Right atrium auricular region (tissue), 2 donors: ENCODE results near the gene ABCB7. TPM values are rescaled to one million over a fixed set of nuclear protein-coding genes. Genes with fewer than 3 reads are reported as not detected.

Experiments
- DNase-seq: peaks from one replicate; pipeline ENCODE4 v3.0.0-alpha.2; 2019; ENCODE audit warnings: low spot score
- H3K27ac ChIP-seq, 2 donors: fragments of 200-600 bp; sonication (generic); 1 replicate in 1 of 2; 2 replicates in 1 of 2; pipeline ENCODE4 v1.5.1; 2016 to 2019
- H3K27me3 ChIP-seq, 2 donors: fragments of 200-600 bp; sonication (generic); one replicate each; pipeline versions ENCODE4 v1.5.1 to v1.6.0; 2017 to 2019
- H3K36me3 ChIP-seq: fragments of 200-600 bp; sonication (generic); one replicate; pipeline ENCODE4 v1.5.1; 2016
- H3K4me1 ChIP-seq, 2 donors: fragments of 200-600 bp; sonication (generic); one replicate each; pipeline versions ENCODE4 v1.5.1 to v1.6.0; 2017 to 2019
- H3K4me3 ChIP-seq, 2 donors: fragments of 200-600 bp; sonication (generic); 1 replicate in 1 of 2; 2 replicates in 1 of 2; pipeline ENCODE4 v1.5.1; 2017 to 2019; ENCODE audit warnings: mild to moderate bottlenecking in 1 of 2, moderate library complexity in 1 of 2
- H3K9me3 ChIP-seq, 2 donors: fragments of 200-600 bp; sonication (generic); one replicate each; pipeline ENCODE4 v1.5.1; 2019
- total RNA-seq, 2 donors: library from RNA; depleted of rRNA; stranded (reverse); fragments of >200 nt; gene quantifications; one replicate each; pipeline ENCODE4 v1.1.0, GENCODE V29; 2016
- TF ChIP-seq, protein P1 (sequence below), 2 donors: fragments of 200-600 bp; sonication (generic); IDR thresholded peaks; one replicate each; pipeline ENCODE4 v1.5.1; 2019; ENCODE audit warnings: antibody characterized with exemption in 2 of 2

ABCB7 gene
- total RNA-seq, 2 donors from 2014 or later = 31.1 to 36.2 TPM

DNA sequence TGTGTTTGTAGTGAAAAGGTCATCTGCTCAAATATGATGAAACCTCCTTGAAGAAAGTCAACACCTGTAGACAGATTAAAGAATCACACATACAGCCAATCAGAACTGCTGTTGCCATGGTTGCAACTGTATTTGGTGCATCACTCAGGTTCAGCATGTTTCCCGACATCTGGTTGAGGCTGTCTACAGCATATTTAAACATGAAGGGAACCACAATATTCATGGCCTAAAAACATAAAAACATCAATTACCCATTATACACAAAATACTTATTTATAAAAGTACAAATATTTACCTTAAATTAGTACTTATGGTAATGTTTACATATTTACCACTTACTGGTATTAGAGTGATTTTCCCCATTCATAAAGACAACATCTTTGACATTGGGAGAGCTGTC is 79.7 kb downstream of the ABCB7 start:
- no peak overlapping the region for H3K4me3 ChIP-seq
- H3K27ac ChIP-seq = no peak overlapping the region
- TF ChIP-seq, protein P1, sequence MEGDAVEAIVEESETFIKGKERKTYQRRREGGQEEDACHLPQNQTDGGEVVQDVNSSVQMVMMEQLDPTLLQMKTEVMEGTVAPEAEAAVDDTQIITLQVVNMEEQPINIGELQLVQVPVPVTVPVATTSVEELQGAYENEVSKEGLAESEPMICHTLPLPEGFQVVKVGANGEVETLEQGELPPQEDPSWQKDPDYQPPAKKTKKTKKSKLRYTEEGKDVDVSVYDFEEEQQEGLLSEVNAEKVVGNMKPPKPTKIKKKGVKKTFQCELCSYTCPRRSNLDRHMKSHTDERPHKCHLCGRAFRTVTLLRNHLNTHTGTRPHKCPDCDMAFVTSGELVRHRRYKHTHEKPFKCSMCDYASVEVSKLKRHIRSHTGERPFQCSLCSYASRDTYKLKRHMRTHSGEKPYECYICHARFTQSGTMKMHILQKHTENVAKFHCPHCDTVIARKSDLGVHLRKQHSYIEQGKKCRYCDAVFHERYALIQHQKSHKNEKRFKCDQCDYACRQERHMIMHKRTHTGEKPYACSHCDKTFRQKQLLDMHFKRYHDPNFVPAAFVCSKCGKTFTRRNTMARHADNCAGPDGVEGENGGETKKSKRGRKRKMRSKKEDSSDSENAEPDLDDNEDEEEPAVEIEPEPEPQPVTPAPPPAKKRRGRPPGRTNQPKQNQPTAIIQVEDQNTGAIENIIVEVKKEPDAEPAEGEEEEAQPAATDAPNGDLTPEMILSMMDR (IDR thresholded peaks at IDR 0.05) = no peak
- no peak for DNase-seq
- no peaks in the 10 kb centered on the region for H3K27me3 ChIP-seq
- no peaks in the 10 kb centered on the region for H3K36me3 ChIP-seq
- H3K4me1 ChIP-seq = no peaks in the 10 kb centered on the region
- no peaks in the 10 kb centered on the region for H3K9me3 ChIP-seq

DNA sequence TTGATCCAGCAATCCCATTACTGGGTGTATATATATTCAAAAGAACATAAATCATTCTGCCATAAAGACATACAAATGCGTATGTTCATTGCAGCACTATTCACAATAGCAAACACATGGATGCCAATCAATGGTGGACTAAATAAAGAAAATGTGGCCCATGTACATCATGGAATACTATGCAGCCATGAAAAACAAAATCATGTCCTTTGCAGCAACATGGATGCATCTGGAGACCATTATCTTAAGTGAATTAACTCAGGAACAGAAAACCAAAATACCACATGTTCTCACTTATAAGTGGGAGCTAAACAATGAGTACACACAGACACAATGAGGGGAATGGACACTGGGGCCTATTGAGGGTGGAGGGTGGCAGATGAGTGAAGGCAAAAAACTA is 81.6 kb downstream of the ABCB7 start:
- H3K9me3 ChIP-seq = no peaks in the 10 kb centered on the region
- H3K4me3 ChIP-seq = no peak overlapping the region
- H3K36me3 ChIP-seq = no peaks in the 10 kb centered on the region
- H3K4me1 ChIP-seq = no peaks in the 10 kb centered on the region
- no peaks in the 10 kb centered on the region for H3K27me3 ChIP-seq
- H3K27ac ChIP-seq = no peak overlapping the region
- DNase-seq = no peak
- TF ChIP-seq, protein P1 (IDR thresholded peaks at IDR 0.05) = no peak

DNA sequence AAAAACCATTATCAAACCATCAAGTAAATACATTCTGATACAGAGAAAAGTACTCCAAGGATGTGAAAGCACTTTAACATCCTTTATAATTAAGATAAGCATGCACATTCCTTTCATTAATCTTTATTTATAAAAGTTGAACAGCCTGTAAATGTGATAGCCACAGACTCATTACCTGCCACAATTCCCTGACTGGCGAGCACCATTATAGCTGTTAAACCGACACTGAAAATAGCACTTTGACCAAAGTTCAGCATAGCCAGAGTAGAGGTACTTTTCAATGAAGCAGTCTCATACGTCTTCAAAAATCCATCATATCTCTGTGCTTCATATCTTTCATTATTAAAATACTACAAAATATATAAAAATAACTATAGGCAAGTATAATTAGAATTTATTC is 84.7 kb downstream of the ABCB7 start:
- H3K36me3 ChIP-seq = no peaks in the 10 kb centered on the region
- no peak for DNase-seq
- H3K4me3 ChIP-seq = no peak overlapping the region
- H3K9me3 ChIP-seq = no peaks in the 10 kb centered on the region
- H3K27ac ChIP-seq = no peak overlapping the region
- H3K27me3 ChIP-seq = no peaks in the 10 kb centered on the region
- TF ChIP-seq, protein P1 (IDR thresholded peaks at IDR 0.05) = no peak
- H3K4me1 ChIP-seq = no peaks in the 10 kb centered on the region

DNA sequence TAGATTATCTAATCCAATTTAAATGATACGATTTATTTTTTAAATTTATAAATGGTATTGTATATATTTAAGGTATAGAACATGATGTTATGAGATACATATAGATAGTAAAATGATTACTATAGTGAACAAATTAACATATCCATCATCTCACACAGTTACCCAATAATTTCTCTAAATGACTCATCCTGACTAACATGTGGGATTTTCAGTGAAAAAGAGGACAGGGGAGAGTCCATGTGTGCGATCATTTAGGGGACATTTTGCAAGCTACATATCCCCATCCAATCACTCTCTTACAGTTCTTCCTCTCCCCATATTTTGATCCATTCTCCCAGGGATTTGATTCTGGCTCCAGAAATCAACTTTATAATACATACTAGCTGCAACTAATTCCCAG is 88.2 kb downstream of the ABCB7 start:
- TF ChIP-seq, protein P1 (IDR thresholded peaks at IDR 0.05) = no peak
- H3K4me1 ChIP-seq = no peaks in the 10 kb centered on the region
- H3K36me3 ChIP-seq = no peaks in the 10 kb centered on the region

DNA sequence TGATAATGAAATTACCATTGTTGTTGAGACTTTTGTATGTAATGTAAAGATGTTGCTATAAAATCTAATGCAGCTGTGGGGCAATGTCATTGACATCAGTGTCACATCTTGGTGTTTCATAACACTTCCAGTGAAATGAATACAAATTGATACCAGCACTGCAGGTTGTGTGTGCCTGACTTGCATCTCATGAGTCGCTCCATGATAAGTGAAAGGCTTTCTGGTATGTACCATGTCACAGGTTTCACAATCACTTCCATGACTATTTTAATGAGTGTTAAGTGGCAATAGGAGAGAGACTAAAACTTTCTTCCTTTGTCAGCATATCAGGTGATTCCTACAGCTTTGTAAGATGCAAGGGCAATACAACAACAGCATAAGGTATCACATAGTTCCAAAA is 94.4 kb downstream of the ABCB7 start:
- TF ChIP-seq, protein P1 (IDR thresholded peaks at IDR 0.05) = no peak
- Histone ChIP-seq H3K4me3 (no peak overlapping the region), H3K9me3 (no peaks in the 10 kb centered on the region), H3K4me1 (no peaks in the 10 kb centered on the region), H3K36me3 (no peaks in the 10 kb centered on the region), H3K27ac (no peak overlapping the region), H3K27me3 (no peaks in the 10 kb centered on the region)
- DNase-seq = no peak

More for the DNA sequence above, 88.2 kb downstream of the ABCB7 start:
- DNase-seq = no peak
- no peak overlapping the region for H3K27ac ChIP-seq
- no peaks in the 10 kb centered on the region for H3K9me3 ChIP-seq
- H3K27me3 ChIP-seq = no peaks in the 10 kb centered on the region
- H3K4me3 ChIP-seq = no peak overlapping the region

DNA sequence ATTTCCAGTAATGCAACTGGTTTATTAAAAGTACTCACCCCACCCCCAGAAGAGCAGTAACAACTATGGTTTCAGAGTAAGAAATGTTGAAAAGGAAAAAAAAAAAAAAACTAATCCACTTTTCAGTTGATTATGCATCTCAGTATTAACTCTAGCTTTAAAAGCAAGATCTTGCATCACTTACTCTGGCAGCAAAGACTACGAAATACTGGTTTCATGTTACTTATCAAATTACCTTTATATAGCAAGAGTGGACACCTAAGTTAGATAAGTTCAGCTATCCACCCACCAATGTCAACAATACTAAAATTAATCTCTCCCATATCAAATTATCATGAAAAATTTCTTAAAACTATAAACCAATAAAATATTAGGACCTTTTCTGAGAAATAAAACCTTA is 105.0 kb downstream of the ABCB7 start:
- no peak for DNase-seq
- TF ChIP-seq, protein P1 (IDR thresholded peaks at IDR 0.05) = no peak

More for the DNA sequence above, 105.0 kb downstream of the ABCB7 start:
- Histone ChIP-seq H3K9me3 (peaks cover 0 to 6% of the 10 kb centered on the region in 2 donors), H3K27ac (no peak overlapping the region), H3K4me3 (no peak overlapping the region), H3K27me3 (no peaks in the 10 kb centered on the region), H3K4me1 (no peaks in the 10 kb centered on the region), H3K36me3 (no peaks in the 10 kb centered on the region)
